HG02798 (cell line): ENCODE results near the gene ELMOD1.

Source experiments
- ATAC-seq: cut with Tn5 transposase; IDR thresholded peaks from one replicate; pipeline ENCODE4 v1.9.1; 2021; ENCODE audit warnings: mild to moderate bottlenecking; ENCODE audit not compliant: unreplicated experiment, poor library complexity

ELMOD1 gene

DNA sequence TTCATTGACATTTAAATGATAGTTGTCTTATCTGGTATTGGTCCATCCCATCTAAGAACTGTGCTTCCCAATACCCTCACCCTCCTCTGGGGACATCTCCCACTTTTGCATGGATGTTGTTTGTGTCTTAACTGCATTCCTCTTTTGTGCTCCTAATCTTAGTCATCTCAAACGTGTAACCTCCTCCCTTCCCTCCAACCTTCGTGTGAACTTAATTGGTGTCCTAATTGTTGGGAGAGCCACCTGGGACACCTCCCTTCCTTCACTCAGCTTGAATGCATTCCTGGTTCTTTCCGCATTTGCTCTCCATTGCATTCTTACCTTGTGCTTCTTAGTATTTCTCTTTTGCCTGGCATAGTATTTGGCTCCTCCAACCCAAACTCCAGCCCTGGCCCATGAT, 9.8 kb upstream of the ELMOD1 start:
- no peak for ATAC-seq

- ATAC-seq, result no peak
Measured at GRCh38 chr11:107583629-107584195, 7.2 kb upstream of the ELMOD1 start.

- no peak for ATAC-seq
Measured at GRCh38 chr11:107587306-107587979, 3.5 kb upstream of the ELMOD1 start.

GRCh38 chr11:107591378-107592230, 657 bp downstream of the ELMOD1 start:
- peak; percentile 31 for ATAC-seq

- ATAC-seq, result no peak
Measured at GRCh38 chr11:107592231-107592590, 1.3 kb downstream of the ELMOD1 start.

- no peak for ATAC-seq
Measured at GRCh38 chr11:107592813-107593212, 1.9 kb downstream of the ELMOD1 start.

DNA sequence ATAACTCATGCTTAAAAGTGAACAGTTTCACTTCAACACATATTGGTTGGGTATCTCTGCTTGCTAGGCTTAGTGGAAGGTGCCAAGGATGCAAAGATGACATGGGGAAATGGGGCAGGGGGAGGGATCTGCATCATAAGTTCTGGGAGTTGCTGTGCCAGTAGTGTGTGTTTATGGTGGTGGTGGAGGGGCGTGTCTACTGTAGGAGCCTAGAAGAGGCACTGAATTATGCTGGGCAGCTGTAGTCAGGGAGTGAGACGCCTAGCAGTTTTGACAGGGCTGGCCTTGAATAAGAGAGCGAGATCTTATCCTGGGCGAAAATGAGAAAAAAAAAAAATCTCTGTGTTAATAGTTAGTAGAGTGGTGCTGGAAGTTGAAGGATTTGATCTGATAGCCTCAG, 3.0 kb downstream of the ELMOD1 start:
- no peak for ATAC-seq

DNA sequence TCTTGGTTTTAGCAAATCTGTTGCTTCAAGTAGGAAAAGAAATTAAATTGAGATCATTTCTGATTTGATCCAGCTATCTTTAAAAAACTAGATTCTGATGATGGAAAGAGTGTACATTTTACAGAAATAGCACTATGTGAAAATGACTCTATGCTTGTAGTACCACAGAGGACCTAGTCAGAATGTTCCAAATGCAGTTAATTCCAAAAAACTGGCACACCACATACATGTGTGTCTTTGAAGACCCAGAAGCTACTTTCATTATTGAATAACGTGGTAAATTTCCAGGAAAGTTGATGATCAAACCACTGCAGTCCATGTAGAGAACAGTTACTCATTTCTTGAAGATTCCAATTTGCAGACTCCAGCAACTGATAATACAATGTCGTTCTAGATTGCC, 3.8 kb downstream of the ELMOD1 start:
- no peak for ATAC-seq

DNA sequence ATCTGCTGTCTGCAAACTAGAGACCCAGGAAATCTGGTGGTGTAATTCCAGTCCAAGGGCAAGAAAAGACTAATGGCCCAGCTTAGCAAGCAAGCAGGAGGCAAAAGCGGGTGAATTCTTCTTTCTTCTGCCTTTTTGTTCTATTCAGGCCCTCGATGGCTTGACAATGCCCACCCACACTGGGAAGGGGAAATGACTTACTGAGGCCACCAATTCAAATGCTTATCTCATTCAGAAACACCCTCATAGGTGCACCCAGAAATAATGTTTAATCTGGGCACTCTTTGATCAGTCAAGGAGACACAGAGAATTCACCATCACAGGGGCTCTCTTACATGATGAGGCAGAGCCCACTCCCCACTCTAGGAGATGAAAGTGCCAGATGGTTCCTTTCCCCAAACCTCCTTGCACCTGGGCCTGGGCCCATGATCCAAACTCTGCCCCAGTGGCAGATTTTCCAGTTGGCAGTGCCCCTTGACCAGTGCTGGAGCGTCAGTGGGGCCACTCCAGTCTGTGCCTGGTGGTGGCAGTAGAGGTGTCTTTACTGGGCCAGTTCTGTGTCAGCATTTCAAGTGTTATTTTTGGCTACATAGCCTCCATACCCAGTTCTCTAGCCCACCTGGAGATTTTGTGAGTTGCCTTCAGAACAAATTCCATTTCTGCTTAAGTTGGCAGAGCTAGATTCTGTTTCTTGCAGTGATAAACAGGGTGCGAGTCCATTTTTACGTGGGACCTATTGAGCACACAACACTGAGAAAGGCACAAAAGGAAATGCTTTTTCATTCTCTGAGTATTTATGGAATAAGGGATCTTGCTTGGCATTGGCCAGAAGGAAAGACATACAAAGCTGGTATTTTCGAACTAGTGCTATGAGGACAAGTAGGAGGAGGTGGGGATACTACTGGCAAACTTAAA, 7.5 kb downstream of the ELMOD1 start:
- peak; percentile 83 for ATAC-seq

GRCh38 chr11:107605061-107606006, 14.4 kb downstream of the ELMOD1 start:
- no peak for ATAC-seq

DNA sequence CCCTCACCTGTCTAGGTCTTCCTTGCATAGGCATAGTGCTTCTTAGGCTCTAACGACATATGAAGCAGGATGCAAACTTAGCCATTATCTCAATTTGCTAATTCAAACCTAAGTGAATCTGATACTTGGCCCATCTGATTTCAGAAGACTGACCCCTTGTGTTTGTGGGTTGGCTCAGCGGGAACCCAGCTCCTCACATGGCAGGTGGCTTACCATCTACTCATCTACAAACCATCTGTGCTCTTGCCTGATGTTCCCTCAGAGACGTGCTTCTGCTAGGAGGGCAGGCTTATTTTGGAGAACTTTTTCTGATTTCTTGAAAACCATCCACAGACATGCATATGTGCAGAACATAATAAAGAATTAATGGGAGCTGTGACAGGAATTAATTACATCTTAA, 15.2 kb downstream of the ELMOD1 start:
- ATAC-seq, result no peak

GRCh38 chr11:107608809-107609208, 17.9 kb downstream of the ELMOD1 start:
- ATAC-seq, result no peak

DNA sequence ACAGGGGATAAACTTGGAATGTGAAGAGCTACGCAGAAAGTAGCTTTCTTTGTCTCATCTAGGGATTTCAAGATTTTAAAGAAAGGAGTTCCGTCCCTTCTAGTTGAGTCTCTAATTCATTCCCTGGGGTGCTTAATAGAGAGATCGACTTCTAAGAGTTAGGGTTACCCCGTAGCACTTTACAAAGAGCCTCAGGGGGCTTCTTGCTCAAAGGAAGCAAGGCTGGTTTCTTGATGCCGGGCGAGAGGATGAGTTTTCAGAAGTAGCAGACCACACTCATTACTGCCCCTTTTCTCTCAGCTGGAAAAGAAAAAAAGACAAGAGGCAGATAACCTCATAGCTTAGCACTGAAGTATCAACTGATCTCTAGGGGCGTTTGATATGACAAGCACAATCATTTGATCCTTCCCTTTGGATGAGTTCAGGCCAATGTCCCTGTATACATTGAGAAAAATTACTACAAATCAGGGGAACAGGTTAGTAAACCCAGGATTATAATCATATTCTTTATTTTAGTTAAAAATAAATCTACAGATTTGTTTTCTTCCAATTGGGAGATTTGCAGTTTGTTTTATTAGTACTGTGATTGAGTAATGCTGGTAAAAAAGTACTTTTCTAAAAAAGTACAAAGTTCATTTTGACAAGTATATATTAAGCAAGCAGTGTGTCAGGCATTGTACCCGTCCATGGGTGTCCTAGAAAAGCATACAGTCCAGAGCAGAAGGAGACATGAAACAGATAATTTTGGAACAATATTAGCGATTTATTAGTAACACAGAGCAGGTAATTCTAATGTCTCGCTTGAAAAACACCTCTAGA, 18.7 kb downstream of the ELMOD1 start:
- no peak for ATAC-seq

- no peak for ATAC-seq
Measured at GRCh38 chr11:107612445-107612844, 21.5 kb downstream of the ELMOD1 start.

GRCh38 chr11:107619926-107620325, 29.0 kb downstream of the ELMOD1 start:
- ATAC-seq, result no peak

DNA sequence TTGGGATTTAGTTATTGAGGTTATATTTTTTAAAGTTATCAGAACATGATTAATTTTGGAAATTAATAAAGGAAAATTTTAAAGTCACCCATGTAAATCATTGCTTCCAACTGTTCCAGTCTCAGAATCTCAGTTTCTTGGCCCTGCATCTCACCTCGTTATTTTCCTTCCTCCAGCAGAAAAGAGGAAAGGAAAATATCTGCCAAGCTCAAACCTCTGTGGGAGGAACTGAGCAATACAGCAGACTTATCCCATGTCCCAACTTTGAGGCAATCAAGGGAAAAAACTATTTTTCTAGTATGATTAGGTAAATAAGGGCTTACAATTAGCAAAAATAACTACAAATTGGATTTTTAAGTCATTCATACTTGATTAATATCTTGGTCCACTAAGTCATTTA, 30.1 kb downstream of the ELMOD1 start:
- no peak for ATAC-seq

- ATAC-seq, result no peak
Measured at GRCh38 chr11:107623183-107623582, 32.2 kb downstream of the ELMOD1 start.

DNA sequence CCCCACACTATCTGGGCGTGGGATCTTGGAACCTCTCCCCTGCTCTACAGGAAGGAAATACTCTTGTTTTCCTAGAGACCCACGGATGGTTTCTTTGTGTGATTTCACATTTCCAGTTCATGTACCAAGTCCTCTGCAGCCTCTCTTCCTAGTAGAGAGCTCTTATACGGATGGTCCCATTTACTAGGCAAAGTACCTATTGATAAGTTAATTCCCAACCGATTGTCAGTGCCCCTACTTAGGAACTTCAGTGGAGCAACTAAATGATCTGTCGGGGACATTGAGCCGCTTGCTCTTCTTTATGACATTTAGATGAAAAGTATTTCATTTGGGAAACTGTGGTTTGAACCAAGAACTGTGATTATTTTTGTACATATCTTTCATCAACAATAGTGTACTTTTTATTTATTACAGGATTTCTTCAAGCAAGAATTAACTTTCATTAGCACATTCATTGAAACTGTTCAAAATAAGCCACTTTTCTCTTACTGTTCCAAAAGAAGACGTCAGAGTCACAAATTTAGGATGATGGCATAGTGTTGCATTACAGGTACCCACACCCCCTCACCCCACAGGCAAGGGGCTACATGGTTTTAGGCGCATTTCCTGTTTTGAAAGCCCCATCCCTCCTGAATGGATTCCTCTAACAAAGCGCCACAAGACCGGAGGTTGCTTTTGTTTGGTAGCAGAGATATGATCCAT, 34.2 kb downstream of the ELMOD1 start:
- ATAC-seq, result no peak
